ENCODE results near the gene BRD7. TPM values are rescaled to one million over a fixed set of nuclear protein-coding genes. Genes with fewer than 3 reads are reported as not detected.

The BRD7 gene
- total RNA-seq, 1 experiment from 2014 or later = 122 TPM

DNA sequence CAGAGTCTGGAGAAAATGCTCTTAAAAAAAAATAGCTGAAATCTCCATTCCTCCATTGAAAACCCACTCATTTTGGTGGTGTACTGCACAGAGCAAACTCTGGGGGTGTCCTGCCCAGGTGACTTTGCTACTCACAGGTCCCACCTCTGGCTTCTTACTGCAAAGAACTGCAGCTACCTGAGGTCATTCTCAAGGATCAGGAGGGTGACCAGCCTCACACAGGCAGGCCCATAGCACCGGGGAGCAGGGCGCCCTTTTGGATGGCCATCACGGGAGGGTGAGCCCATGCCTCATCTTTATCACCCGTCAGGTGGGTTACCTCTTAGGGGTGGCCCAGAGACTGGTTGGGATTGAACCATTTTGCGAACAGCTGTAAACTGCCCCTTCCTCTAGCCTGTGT, 32.6 kb upstream of the BRD7 start:
- ATAC-seq = no peak
- Mint-ChIP-seq H3K4me1 (peaks cover 5% of the 10 kb centered on the region; the same call in 1 of the 2 replicates), H3K4me3 (no peak overlapping the region), H3K9me3 (no peaks in the 10 kb centered on the region), H3K27me3 (ENCODE audit: low read depth) (no peaks in the 10 kb centered on the region; the same call in 1 of the 2 replicates), H3K27ac (no peak overlapping the region), H3K36me3 (no peaks in the 10 kb centered on the region)
- ChIA-PET CTCF (no interaction called here), POLR2A (no interaction called here)
- no peak for TF ChIP-seq GTF2I (CRISPR knock-in tag; conservative IDR thresholded peaks at IDR 0.05)
- TF ChIP-seq, protein P1, sequence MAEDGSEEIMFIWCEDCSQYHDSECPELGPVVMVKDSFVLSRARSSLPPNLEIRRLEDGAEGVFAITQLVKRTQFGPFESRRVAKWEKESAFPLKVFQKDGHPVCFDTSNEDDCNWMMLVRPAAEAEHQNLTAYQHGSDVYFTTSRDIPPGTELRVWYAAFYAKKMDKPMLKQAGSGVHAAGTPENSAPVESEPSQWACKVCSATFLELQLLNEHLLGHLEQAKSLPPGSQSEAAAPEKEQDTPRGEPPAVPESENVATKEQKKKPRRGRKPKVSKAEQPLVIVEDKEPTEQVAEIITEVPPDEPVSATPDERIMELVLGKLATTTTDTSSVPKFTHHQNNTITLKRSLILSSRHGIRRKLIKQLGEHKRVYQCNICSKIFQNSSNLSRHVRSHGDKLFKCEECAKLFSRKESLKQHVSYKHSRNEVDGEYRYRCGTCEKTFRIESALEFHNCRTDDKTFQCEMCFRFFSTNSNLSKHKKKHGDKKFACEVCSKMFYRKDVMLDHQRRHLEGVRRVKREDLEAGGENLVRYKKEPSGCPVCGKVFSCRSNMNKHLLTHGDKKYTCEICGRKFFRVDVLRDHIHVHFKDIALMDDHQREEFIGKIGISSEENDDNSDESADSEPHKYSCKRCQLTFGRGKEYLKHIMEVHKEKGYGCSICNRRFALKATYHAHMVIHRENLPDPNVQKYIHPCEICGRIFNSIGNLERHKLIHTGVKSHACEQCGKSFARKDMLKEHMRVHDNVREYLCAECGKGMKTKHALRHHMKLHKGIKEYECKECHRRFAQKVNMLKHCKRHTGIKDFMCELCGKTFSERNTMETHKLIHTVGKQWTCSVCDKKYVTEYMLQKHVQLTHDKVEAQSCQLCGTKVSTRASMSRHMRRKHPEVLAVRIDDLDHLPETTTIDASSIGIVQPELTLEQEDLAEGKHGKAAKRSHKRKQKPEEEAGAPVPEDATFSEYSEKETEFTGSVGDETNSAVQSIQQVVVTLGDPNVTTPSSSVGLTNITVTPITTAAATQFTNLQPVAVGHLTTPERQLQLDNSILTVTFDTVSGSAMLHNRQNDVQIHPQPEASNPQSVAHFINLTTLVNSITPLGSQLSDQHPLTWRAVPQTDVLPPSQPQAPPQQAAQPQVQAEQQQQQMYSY (CRISPR knock-in tag; IDR thresholded peaks at IDR 0.05) = no peak
- TF ChIP-seq TEAD4 (CRISPR knock-in tag; IDR thresholded peaks at IDR 0.05) = no peak
- no peak for DNase-seq (ENCODE audit: low spot score)

DNA sequence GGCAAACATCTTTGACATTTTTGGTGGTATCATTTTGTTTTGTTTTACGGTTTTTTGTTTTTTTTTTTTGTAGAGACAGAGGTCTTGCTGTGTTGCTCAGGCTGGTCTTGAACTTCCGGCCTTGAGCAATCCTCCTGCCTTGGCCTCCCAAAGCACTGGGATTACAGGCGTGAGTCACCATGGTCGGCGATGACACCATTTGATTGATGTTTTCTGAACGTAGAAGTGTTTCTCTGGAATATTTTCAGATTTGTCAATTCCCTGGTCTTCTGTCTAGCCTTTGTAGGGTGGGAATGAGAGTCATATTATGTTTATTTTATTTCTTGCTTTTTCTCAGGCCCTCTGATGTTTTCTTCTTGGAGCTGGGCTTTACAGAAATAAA, 32.2 kb upstream of the BRD7 start:
- no peaks in the 10 kb centered on the region for H3K9me3 Mint-ChIP-seq
- no peak overlapping the region for H3K4me3 Mint-ChIP-seq
- no peak overlapping the region for H3K27ac Mint-ChIP-seq
- CTCF ChIA-PET = interaction anchor here (0.7 kb wide), 1 partner anchor 72 kb away, joined by 5 read pairs; no protein-coding TSS in a partner anchor
- DNase-seq (ENCODE audit: low spot score) (no peak), ATAC-seq (no peak)
- H3K36me3 Mint-ChIP-seq = no peaks in the 10 kb centered on the region
- H3K4me1 Mint-ChIP-seq = peaks cover 5% of the 10 kb centered on the region; the same call in 1 of the 2 replicates
- H3K27me3 Mint-ChIP-seq (ENCODE audit: low read depth) = no peaks in the 10 kb centered on the region; the same call in 1 of the 2 replicates
- POLR2A ChIA-PET = no interaction called here
- TF ChIP-seq, protein P2, sequence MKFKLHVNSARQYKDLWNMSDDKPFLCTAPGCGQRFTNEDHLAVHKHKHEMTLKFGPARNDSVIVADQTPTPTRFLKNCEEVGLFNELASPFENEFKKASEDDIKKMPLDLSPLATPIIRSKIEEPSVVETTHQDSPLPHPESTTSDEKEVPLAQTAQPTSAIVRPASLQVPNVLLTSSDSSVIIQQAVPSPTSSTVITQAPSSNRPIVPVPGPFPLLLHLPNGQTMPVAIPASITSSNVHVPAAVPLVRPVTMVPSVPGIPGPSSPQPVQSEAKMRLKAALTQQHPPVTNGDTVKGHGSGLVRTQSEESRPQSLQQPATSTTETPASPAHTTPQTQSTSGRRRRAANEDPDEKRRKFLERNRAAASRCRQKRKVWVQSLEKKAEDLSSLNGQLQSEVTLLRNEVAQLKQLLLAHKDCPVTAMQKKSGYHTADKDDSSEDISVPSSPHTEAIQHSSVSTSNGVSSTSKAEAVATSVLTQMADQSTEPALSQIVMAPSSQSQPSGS (CRISPR knock-in tag; IDR thresholded peaks at IDR 0.05; ENCODE audit: borderline replicate concordance, low read depth) = no peak
- TF ChIP-seq ETV6 (CRISPR knock-in tag; IDR thresholded peaks at IDR 0.05) = no peak
- TF ChIP-seq FOXJ3 (CRISPR knock-in tag; IDR thresholded peaks at IDR 0.05; ENCODE audit: borderline replicate concordance) = no peak
- TF ChIP-seq, protein P3, sequence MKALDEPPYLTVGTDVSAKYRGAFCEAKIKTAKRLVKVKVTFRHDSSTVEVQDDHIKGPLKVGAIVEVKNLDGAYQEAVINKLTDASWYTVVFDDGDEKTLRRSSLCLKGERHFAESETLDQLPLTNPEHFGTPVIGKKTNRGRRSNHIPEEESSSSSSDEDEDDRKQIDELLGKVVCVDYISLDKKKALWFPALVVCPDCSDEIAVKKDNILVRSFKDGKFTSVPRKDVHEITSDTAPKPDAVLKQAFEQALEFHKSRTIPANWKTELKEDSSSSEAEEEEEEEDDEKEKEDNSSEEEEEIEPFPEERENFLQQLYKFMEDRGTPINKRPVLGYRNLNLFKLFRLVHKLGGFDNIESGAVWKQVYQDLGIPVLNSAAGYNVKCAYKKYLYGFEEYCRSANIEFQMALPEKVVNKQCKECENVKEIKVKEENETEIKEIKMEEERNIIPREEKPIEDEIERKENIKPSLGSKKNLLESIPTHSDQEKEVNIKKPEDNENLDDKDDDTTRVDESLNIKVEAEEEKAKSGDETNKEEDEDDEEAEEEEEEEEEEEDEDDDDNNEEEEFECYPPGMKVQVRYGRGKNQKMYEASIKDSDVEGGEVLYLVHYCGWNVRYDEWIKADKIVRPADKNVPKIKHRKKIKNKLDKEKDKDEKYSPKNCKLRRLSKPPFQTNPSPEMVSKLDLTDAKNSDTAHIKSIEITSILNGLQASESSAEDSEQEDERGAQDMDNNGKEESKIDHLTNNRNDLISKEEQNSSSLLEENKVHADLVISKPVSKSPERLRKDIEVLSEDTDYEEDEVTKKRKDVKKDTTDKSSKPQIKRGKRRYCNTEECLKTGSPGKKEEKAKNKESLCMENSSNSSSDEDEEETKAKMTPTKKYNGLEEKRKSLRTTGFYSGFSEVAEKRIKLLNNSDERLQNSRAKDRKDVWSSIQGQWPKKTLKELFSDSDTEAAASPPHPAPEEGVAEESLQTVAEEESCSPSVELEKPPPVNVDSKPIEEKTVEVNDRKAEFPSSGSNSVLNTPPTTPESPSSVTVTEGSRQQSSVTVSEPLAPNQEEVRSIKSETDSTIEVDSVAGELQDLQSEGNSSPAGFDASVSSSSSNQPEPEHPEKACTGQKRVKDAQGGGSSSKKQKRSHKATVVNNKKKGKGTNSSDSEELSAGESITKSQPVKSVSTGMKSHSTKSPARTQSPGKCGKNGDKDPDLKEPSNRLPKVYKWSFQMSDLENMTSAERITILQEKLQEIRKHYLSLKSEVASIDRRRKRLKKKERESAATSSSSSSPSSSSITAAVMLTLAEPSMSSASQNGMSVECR (CRISPR knock-in tag; IDR thresholded peaks at IDR 0.05; ENCODE audit: borderline replicate concordance) = no peak
- no peak for TF ChIP-seq ZNF138 (CRISPR knock-in tag; conservative IDR thresholded peaks at IDR 0.05)
- TF ChIP-seq ZNF416 (CRISPR knock-in tag; IDR thresholded peaks at IDR 0.05) = no peak
- TF ChIP-seq, protein P4, sequence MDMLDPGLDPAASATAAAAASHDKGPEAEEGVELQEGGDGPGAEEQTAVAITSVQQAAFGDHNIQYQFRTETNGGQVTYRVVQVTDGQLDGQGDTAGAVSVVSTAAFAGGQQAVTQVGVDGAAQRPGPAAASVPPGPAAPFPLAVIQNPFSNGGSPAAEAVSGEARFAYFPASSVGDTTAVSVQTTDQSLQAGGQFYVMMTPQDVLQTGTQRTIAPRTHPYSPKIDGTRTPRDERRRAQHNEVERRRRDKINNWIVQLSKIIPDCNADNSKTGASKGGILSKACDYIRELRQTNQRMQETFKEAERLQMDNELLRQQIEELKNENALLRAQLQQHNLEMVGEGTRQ (CRISPR knock-in tag; IDR thresholded peaks at IDR 0.05) = no peak
- TF ChIP-seq, protein P5, sequence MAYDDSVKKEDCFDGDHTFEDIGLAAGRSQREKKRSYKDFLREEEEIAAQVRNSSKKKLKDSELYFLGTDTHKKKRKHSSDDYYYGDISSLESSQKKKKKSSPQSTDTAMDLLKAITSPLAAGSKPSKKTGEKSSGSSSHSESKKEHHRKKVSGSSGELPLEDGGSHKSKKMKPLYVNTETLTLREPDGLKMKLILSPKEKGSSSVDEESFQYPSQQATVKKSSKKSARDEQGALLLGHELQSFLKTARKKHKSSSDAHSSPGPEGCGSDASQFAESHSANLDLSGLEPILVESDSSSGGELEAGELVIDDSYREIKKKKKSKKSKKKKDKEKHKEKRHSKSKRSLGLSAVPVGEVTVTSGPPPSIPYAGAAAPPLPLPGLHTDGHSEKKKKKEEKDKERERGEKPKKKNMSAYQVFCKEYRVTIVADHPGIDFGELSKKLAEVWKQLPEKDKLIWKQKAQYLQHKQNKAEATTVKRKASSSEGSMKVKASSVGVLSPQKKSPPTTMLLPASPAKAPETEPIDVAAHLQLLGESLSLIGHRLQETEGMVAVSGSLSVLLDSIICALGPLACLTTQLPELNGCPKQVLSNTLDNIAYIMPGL (CRISPR knock-in tag; IDR thresholded peaks at IDR 0.05) = no peak
- TF ChIP-seq, protein P6, sequence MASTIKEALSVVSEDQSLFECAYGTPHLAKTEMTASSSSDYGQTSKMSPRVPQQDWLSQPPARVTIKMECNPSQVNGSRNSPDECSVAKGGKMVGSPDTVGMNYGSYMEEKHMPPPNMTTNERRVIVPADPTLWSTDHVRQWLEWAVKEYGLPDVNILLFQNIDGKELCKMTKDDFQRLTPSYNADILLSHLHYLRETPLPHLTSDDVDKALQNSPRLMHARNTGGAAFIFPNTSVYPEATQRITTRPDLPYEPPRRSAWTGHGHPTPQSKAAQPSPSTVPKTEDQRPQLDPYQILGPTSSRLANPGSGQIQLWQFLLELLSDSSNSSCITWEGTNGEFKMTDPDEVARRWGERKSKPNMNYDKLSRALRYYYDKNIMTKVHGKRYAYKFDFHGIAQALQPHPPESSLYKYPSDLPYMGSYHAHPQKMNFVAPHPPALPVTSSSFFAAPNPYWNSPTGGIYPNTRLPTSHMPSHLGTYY (CRISPR knock-in tag; IDR thresholded peaks at IDR 0.05) = no peak
- no peak for TF ChIP-seq TP53 (CRISPR knock-in tag; IDR thresholded peaks at IDR 0.05)
- TF ChIP-seq TEAD1 (CRISPR knock-in tag; IDR thresholded peaks at IDR 0.05) = no peak
- no peak for TF ChIP-seq JUN (CRISPR knock-in tag; IDR thresholded peaks at IDR 0.05)
- no peak for TF ChIP-seq ESRRA (CRISPR knock-in tag; IDR thresholded peaks at IDR 0.05; ENCODE audit: borderline replicate concordance)
- TF ChIP-seq KAT7 (CRISPR knock-in tag; IDR thresholded peaks at IDR 0.05; ENCODE audit: borderline replicate concordance) = no peak
- TF ChIP-seq CREB1 (CRISPR knock-in tag; IDR thresholded peaks at IDR 0.05) = no peak
- no peak for TF ChIP-seq RELA (CRISPR knock-in tag; IDR thresholded peaks at IDR 0.05; ENCODE audit: borderline replicate concordance)
- TF ChIP-seq, protein P7, sequence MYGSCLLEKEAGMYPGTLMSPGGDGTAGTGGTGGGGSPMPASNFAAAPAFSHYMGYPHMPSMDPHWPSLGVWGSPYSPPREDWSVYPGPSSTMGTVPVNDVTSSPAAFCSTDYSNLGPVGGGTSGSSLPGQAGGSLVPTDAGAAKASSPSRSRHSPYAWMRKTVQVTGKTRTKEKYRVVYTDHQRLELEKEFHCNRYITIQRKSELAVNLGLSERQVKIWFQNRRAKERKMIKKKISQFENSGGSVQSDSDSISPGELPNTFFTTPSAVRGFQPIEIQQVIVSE (CRISPR knock-in tag; IDR thresholded peaks at IDR 0.05; ENCODE audit: borderline replicate concordance) = no peak
- no peak for TF ChIP-seq GRHL2 (CRISPR knock-in tag; IDR thresholded peaks at IDR 0.05; ENCODE audit: insufficient replicate concordance, severe bottlenecking)
